Chondrocyte (in vitro differentiated cells): ENCODE data around the gene SLC8B1. TPM values are rescaled to one million over a fixed set of nuclear protein-coding genes. Genes with fewer than 3 reads are reported as not detected.

ENCODE experiments used
- DNase-seq: peaks from one replicate; pipeline ENCODE4 v3.0.0; 2021; ENCODE audit warnings: mixed read lengths, low spot score
- H3K27ac Mint-ChIP-seq: one replicate; pipeline ENCODE4 v1.8.0; 2021; ENCODE audit warnings: mild to moderate bottlenecking, moderate library complexity, mixed read lengths; ENCODE audit not compliant: unreplicated experiment
- H3K27me3 Mint-ChIP-seq: 2 replicates; pipeline ENCODE4 v1.8.0; 2021; ENCODE audit warnings: low read depth, mixed read lengths
- H3K36me3 Mint-ChIP-seq: 2 replicates; pipeline ENCODE4 v1.8.0; 2021; ENCODE audit warnings: low read depth, mixed read lengths
- H3K4me1 Mint-ChIP-seq: 2 replicates; pipeline ENCODE4 v1.8.0; 2021; ENCODE audit warnings: low read depth, mild to moderate bottlenecking, mixed read lengths
- H3K4me3 Mint-ChIP-seq: one replicate; pipeline ENCODE4 v1.8.0; 2021; ENCODE audit warnings: mild to moderate bottlenecking, moderate library complexity, mixed read lengths; ENCODE audit not compliant: unreplicated experiment
- H3K9me3 Mint-ChIP-seq: 2 replicates; pipeline ENCODE4 v1.8.0; 2021; ENCODE audit warnings: low read depth, mixed read lengths
- CTCF ChIP-seq: fragments of 200-600 bp; sonication (generic); IDR thresholded peaks from 2 replicates; pipeline ENCODE4 v1.5.0; 2021; ENCODE audit warnings: antibody characterized with exemption, mild to moderate bottlenecking, moderate library complexity
- total RNA-seq: library from RNA; stranded (reverse); gene quantifications from 3 replicates; pipeline ENCODE4 v1.2.1, GENCODE V29; 2021

The SLC8B1 gene
- total RNA-seq, 1 donor from 2014 or later, result 20.9 TPM

- Mint-ChIP-seq H3K27ac (no peak overlapping the region), H3K27me3 (no peaks in the 10 kb centered on the region), H3K36me3 (peaks cover 14% of the 10 kb centered on the region), H3K4me1 (peaks cover 20% of the 10 kb centered on the region), H3K9me3 (no peaks in the 10 kb centered on the region), H3K4me3 (no peak overlapping the region)
- no peak for DNase-seq
- TF ChIP-seq CTCF, result no peak
These were observed 32.4 kb downstream of the SLC8B1 start for GRCh38 chr12:113302466-113302865.

- no peaks in the 10 kb centered on the region for H3K9me3 Mint-ChIP-seq
- H3K4me1 Mint-ChIP-seq, result peaks cover 20% of the 10 kb centered on the region
- no peaks in the 10 kb centered on the region for H3K27me3 Mint-ChIP-seq
- no peak for DNase-seq
- H3K36me3 Mint-ChIP-seq, result peaks cover 13% of the 10 kb centered on the region
- no peak overlapping the region for H3K4me3 Mint-ChIP-seq
- H3K27ac Mint-ChIP-seq, result peak overlapping the region; percentile 13
- no peak for TF ChIP-seq CTCF
These were observed 33.1 kb downstream of the SLC8B1 start for GRCh38 chr12:113301811-113302210.

- TF ChIP-seq CTCF, result no peak
- Mint-ChIP-seq H3K27ac (peak overlapping the region; percentile 84), H3K27me3 (no peaks in the 10 kb centered on the region), H3K9me3 (no peaks in the 10 kb centered on the region), H3K4me3 (no peak overlapping the region), H3K4me1 (peaks cover 20% of the 10 kb centered on the region), H3K36me3 (peaks cover 11% of the 10 kb centered on the region)
- DNase-seq, result no peak
These were observed 35.2 kb downstream of the SLC8B1 start for GRCh38 chr12:113299619-113300237.

GRCh38 chr12:113298861-113299545, 35.9 kb downstream of the SLC8B1 start:
- no peak for TF ChIP-seq CTCF
- Mint-ChIP-seq H3K36me3 (peaks cover 11% of the 10 kb centered on the region), H3K4me1 (peaks cover 20% of the 10 kb centered on the region), H3K4me3 (no peak overlapping the region), H3K27ac (peak overlapping the region; percentile 84), H3K9me3 (no peaks in the 10 kb centered on the region), H3K27me3 (no peaks in the 10 kb centered on the region)
- DNase-seq, result no peak

GRCh38 chr12:113298472-113298817, 36.5 kb downstream of the SLC8B1 start:
- H3K27ac Mint-ChIP-seq, result no peak overlapping the region

More at GRCh38 chr12:113298472-113298817, 36.5 kb downstream of the SLC8B1 start:
- TF ChIP-seq CTCF, result no peak
- no peaks in the 10 kb centered on the region for H3K27me3 Mint-ChIP-seq
- peaks cover 11% of the 10 kb centered on the region for H3K36me3 Mint-ChIP-seq
- no peaks in the 10 kb centered on the region for H3K9me3 Mint-ChIP-seq
- H3K4me3 Mint-ChIP-seq, result no peak overlapping the region
- peaks cover 20% of the 10 kb centered on the region for H3K4me1 Mint-ChIP-seq
- no peak for DNase-seq
